Endothelial cell of umbilical vein (primary cell): Measurements from ENCODE around the gene FAM161B. TPM values are rescaled to one million over a fixed set of nuclear protein-coding genes. Genes with fewer than 3 reads are reported as not detected.

ENCODE experiments used
- BruUV-seq: library from RNA; stranded (reverse); fragments of 400-500 nt; replicated peaks from 2 replicates; lab custom pipeline; 2021; lab: Mats Ljungman, UMichigan
- CTCF ChIA-PET: fragments of 300-600, 350-600 bp; sonication (Branson Sonifier 250); formaldehyde crosslinking; loops from one replicate; lab custom pipeline; 2021; ENCODE audit warnings: antibody characterized with exemption, inconsistent platforms; lab: Charles Lee
- POLR2A ChIA-PET: fragments of 300-600, 350-600 bp; sonication (Branson Sonifier 250); formaldehyde crosslinking; loops from one replicate; lab custom pipeline; 2021; ENCODE audit warnings: antibody characterized with exemption, inconsistent platforms; lab: Charles Lee
- DNase-seq: peaks from one replicate; pipeline ENCODE4 v3.0.0-alpha.2; 2011; ENCODE audit warnings: low read depth, low spot score
- FAIRE-seq: peaks from 2 replicates; lab custom pipeline; 2011; peaks lifted over from hg19 to GRCh38; lab: Jason Lieb, UNC
- H2AFZ ChIP-seq: 2 replicates; pipeline ENCODE4 v1.6.0; 2012; ENCODE audit warnings: low read depth, low read length, control low read depth, inconsistent platforms
- H3K27ac ChIP-seq: 2 replicates; pipeline ENCODE4 v1.5.1; 2011; ENCODE audit warnings: low read depth, mild to moderate bottlenecking, control low read depth, low read length, moderate library complexity; ENCODE audit not compliant: insufficient read depth
- H3K27me3 ChIP-seq, 2 experiments: 2 replicates each; pipeline versions ENCODE4 v1.6.0 to v1.6.1; 2011; ENCODE audit warnings: low read length in 2 of 2, mixed read lengths in 1 of 2; ENCODE audit not compliant: control insufficient read depth in 2 of 2, insufficient read depth in 2 of 2
- H3K36me3 ChIP-seq, 2 experiments: 2 replicates in 1 of 2; 3 replicates in 1 of 2; pipeline ENCODE4 v1.5.1; 2011; ENCODE audit warnings: low read length in 2 of 2, mild to moderate bottlenecking in 1 of 2, moderate library complexity in 1 of 2; ENCODE audit not compliant: control insufficient read depth in 2 of 2, insufficient read depth in 2 of 2; ENCODE audit errors: extremely low read depth in 1 of 2
- H3K4me1 ChIP-seq: 3 replicates; pipeline ENCODE4 v1.5.1; 2011; ENCODE audit warnings: mild to moderate bottlenecking, low read length; ENCODE audit not compliant: control insufficient read depth, insufficient read depth; ENCODE audit errors: extremely low read depth
- H3K4me2 ChIP-seq: 2 replicates; pipeline ENCODE4 v1.6.1; 2011; ENCODE audit warnings: low read length, control low read depth, mixed read lengths; ENCODE audit not compliant: insufficient read depth
- H3K4me3 ChIP-seq, 3 experiments: fragments of 200-600 bp in 1 of 3; sonication (generic), shearing (Covaris generic) in 1 of 3; replicated peaks in 1 of 3; 2 replicates each; pipeline ENCODE4 v1.5.1; 2011 to 2016; ENCODE audit warnings: control low read depth in 3 of 3, low read length in 3 of 3, mild to moderate bottlenecking in 2 of 3, inconsistent platforms in 1 of 3, low read depth in 1 of 3, moderate library complexity in 1 of 3; ENCODE audit not compliant: insufficient read depth in 1 of 3
- H3K79me2 ChIP-seq: 2 replicates; pipeline ENCODE4 v1.6.0; 2012; ENCODE audit warnings: low read length, inconsistent platforms; ENCODE audit not compliant: control insufficient read depth, insufficient read depth
- H3K9ac ChIP-seq: replicated peaks from 2 replicates; pipeline ENCODE3; 2011; ENCODE audit warnings: low read length, control low read depth; ENCODE audit not compliant: insufficient read depth; ENCODE audit errors: extremely low read depth
- H3K9me1 ChIP-seq: replicated peaks from 3 replicates; pipeline ENCODE4 v1.6.0; 2011; ENCODE audit warnings: mild to moderate bottlenecking, low read length; ENCODE audit not compliant: control insufficient read depth, insufficient read depth; ENCODE audit errors: extremely low read depth
- H3K9me3 ChIP-seq: replicated peaks from 2 replicates; pipeline ENCODE4 v1.5.1; 2012; ENCODE audit warnings: low read length, inconsistent platforms; ENCODE audit not compliant: control insufficient read depth, insufficient read depth
- H4K20me1 ChIP-seq: replicated peaks from 2 replicates; pipeline ENCODE3; 2011; ENCODE audit warnings: mild to moderate bottlenecking, low read length; ENCODE audit not compliant: control insufficient read depth, insufficient read depth; ENCODE audit errors: extremely low read depth
- CTCF ChIP-seq, 2 donors: IDR thresholded peaks; 1 replicate in 1 of 2; 2 replicates in 1 of 2; pipeline ENCODE4 v1.5.1; 2011; ENCODE audit warnings: low read length in 2 of 2, mild to moderate bottlenecking in 2 of 2, moderate library complexity in 2 of 2, control low read depth in 1 of 2, inconsistent platforms in 1 of 2, low read depth in 1 of 2; ENCODE audit not compliant: insufficient read depth in 1 of 2; ENCODE audit errors: extremely low read depth in 1 of 2
- EZH2 ChIP-seq: IDR thresholded peaks from 2 replicates; pipeline ENCODE4 v1.6.1; 2012; ENCODE audit warnings: borderline replicate concordance, low read depth, mild to moderate bottlenecking, moderate library complexity, low read length, inconsistent platforms; ENCODE audit not compliant: severe bottlenecking
- FOS ChIP-seq: IDR thresholded peaks from 2 replicates; pipeline ENCODE4 v1.6.1; 2011; ENCODE audit warnings: mild to moderate bottlenecking, low read length, moderate library complexity, borderline replicate concordance; ENCODE audit not compliant: insufficient read depth
- GATA2 ChIP-seq: IDR thresholded peaks from 2 replicates; pipeline ENCODE4 v1.7.0; 2011; ENCODE audit warnings: low read depth, mild to moderate bottlenecking, moderate library complexity, mixed read lengths, low read length; ENCODE audit not compliant: insufficient read length, insufficient read depth
- JUN ChIP-seq: IDR thresholded peaks from 2 replicates; pipeline ENCODE4 v1.6.1; 2011; ENCODE audit warnings: borderline replicate concordance, low read depth; ENCODE audit not compliant: insufficient read length, insufficient read depth
- MAX ChIP-seq: IDR thresholded peaks from 2 replicates; pipeline ENCODE4 v1.6.1; 2011; ENCODE audit not compliant: insufficient read depth, insufficient read length
- MYC ChIP-seq: IDR thresholded peaks from one replicate; pipeline ENCODE4 v1.6.1; 2011; ENCODE audit warnings: mild to moderate bottlenecking, low read depth, low read length
- POLR2A ChIP-seq: IDR thresholded peaks from 2 replicates; pipeline ENCODE4 v1.6.1; 2012; ENCODE audit warnings: low read depth, mild to moderate bottlenecking, control low read depth, low read length
- dilution Hi-C: fragments of 300-500 bp; cut with MboI; formaldehyde crosslinking; loops from one replicate; pipeline ENCODE4 v1.15.0; 2019; ENCODE audit warnings: low sequenced_read_pairs; ENCODE audit not compliant: extremely low pct_ligation_motif_present
- intact Hi-C: fragments of 100-400 bp; cut with micrococcal nuclease; formaldehyde crosslinking; loops from one replicate; pipeline ENCODE4 v1.10.0; 2022
- polyA plus RNA-seq, 4 experiments: library from polyadenylated mRNA; depleted of rRNA in 3 of 4; stranded (reverse) in 3 of 4; unstranded in 1 of 4; fragments of >200 nt; gene quantifications; 2 replicates each; pipeline versions ENCODE4 v1.2.1 to v1.2.3, GENCODE V29; 2011 to 2012; ENCODE audit warnings: missing spikeins in 1 of 4
- total RNA-seq: library from RNA; stranded (reverse); gene quantifications from 2 replicates; pipeline ENCODE4 v1.2.3, GENCODE V29; 2021

The FAM161B gene
- total and polyA plus RNA-seq, 2 donors (not counting 3 experiments of a cell fraction or from before 2014, with no cell fraction given) = 1.6 to 3.1 TPM

DNA sequence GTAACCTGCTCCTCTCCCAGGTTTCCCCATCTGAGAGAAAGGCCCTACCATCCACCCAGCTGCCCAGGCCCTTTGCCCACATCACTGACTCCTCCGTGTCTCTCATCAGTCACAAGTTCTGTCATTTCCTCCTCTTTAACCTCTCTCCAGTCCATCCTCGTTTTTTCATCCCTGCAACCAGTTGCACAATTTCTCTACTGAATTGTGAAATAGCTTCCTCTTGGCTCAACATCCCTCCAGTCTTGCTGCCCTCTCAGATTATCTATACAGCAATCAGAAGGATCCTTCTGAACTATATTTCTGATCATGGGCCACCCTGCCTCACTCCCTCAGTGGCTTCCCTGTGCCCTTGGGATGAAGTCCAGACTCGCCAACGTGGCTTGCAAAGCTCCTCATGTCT is 6.8 kb downstream of the FAM161B start:
- FAIRE-seq = no peak
- POLR2A ChIA-PET = interaction anchor here (0.5 kb wide), 1 partner anchor 94 kb away, joined by 3 read pairs; no protein-coding TSS in a partner anchor
- Histone ChIP-seq H3K27ac (no peak overlapping the region), H3K79me2 (no peaks in the 10 kb centered on the region), H3K4me2 (no peak overlapping the region), H3K4me1 (no peaks in the 10 kb centered on the region), H3K27me3 (no peaks in the 10 kb centered on the region), H4K20me1 (no peaks in the 10 kb centered on the region), H3K9ac (no peak overlapping the region), H3K36me3 (peaks cover 0 to 14% of the 10 kb centered on the region in 2 experiments), H3K9me1 (no peaks in the 10 kb centered on the region), H3K9me3 (no peaks in the 10 kb centered on the region), H3K4me3 (no peak overlapping the region), H2AFZ (no peak overlapping the region)
- no peak for DNase-seq
- CTCF ChIA-PET = interaction anchor here (1.4 kb wide), 1 partner anchor 9 kb away, joined by 4 read pairs; no protein-coding TSS in a partner anchor
- TF ChIP-seq FOS (no peak), JUN (no peak), POLR2A (no peak), MAX (no peak), EZH2 (no peak), GATA2 (no peak), MYC (no peak), CTCF (IDR thresholded peaks at IDR 0.05; ENCODE audit: extremely low read depth in 1 of 2, insufficient read depth in 1 of 2, low read depth in 1 of 2, low read length in 2 of 2) (no peak)
- no TSS peak for BruUV-seq
- dilution Hi-C loops = no loop called here
- intact Hi-C loops = no loop called here
